MCF 10A (cell line): Measurements from ENCODE around the gene LRFN3. TPM values are rescaled to one million over a fixed set of nuclear protein-coding genes. Genes with fewer than 3 reads are reported as not detected.

ENCODE experiments used
- BruUV-seq: library from RNA; stranded (reverse); fragments of 400-500 nt; replicated peaks from 2 replicates; lab custom pipeline; 2021; lab: Mats Ljungman, UMichigan
- CTCF ChIA-PET: fragments of 300-600 bp; sonication (Branson Sonifier 250); formaldehyde crosslinking; extraction: SDS; loops from one replicate; lab custom pipeline; 2021; ENCODE audit warnings: antibody characterized with exemption, inconsistent platforms; lab: Yijun Ruan, JAX
- POLR2A ChIA-PET: fragments of 300-600, 350-650 bp; sonication (Branson Sonifier 250); formaldehyde crosslinking; extraction: SDS; loops from one replicate; lab custom pipeline; 2020; ENCODE audit warnings: antibody characterized with exemption, inconsistent platforms; lab: Yijun Ruan, JAX
- DNase-seq: peaks from one replicate; pipeline ENCODE4 v3.0.0-alpha.2; 2018; ENCODE audit not compliant: unreplicated experiment
- H3K27ac Mint-ChIP-seq: one replicate; pipeline ENCODE4 v1.8.0; 2022; ENCODE audit warnings: mild to moderate bottlenecking, low read depth, mixed read lengths; ENCODE audit not compliant: unreplicated experiment
- H3K27me3 Mint-ChIP-seq: one replicate; pipeline ENCODE4 v1.8.0; 2022; ENCODE audit warnings: mixed read lengths; ENCODE audit not compliant: insufficient read depth, unreplicated experiment
- H3K36me3 Mint-ChIP-seq: one replicate; pipeline ENCODE4 v1.8.0; 2022; ENCODE audit warnings: mild to moderate bottlenecking, moderate library complexity, mixed read lengths; ENCODE audit not compliant: insufficient read depth, unreplicated experiment
- H3K4me1 Mint-ChIP-seq: one replicate; pipeline ENCODE4 v1.8.0; 2022; ENCODE audit warnings: mixed read lengths; ENCODE audit not compliant: insufficient read depth, unreplicated experiment
- H3K4me3 Mint-ChIP-seq: one replicate; pipeline ENCODE4 v1.8.0; 2022; ENCODE audit warnings: mild to moderate bottlenecking, moderate library complexity, mixed read lengths; ENCODE audit not compliant: unreplicated experiment
- H3K9me3 Mint-ChIP-seq: one replicate; pipeline ENCODE4 v1.8.0; 2022; ENCODE audit warnings: mixed read lengths; ENCODE audit not compliant: unreplicated experiment
- CTCF ChIP-seq: fragments of 200-600 bp; IDR thresholded peaks from one replicate; pipeline ENCODE4 v1.8.0; 2022; ENCODE audit warnings: antibody characterized with exemption, mild to moderate bottlenecking; ENCODE audit not compliant: unreplicated experiment
- intact Hi-C: fragments of 100-400 bp; cut with micrococcal nuclease; formaldehyde crosslinking; loops from 2 replicates; pipeline ENCODE4 v1.14.1; 2022
- total RNA-seq: library from RNA; stranded (reverse); gene quantifications from 2 replicates; pipeline ENCODE4 v1.2.3, GENCODE V29; 2022

Gene LRFN3
- total RNA-seq, 1 experiment from 2014 or later: 7.4 TPM

DNA sequence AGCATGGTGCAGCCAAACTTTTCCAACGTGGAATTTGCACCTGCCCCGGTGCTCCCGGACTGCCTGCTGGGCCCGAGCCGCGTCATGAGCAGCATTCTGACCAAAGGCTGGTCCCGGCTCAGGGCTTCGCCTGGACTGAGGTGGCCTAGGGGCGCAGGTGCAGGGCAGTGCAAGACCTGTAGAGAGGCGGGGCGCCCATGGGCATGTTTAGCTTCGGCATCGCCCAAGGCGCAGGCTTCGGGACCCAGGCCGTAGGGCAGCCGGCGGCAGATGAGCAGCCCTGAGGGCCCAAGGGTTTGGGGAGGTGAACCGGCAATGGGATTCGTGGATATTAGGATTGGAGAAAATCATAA, 23.8 kb downstream of the LRFN3 start:
- CTCF ChIA-PET: no interaction called here
- intact Hi-C loops: no loop called here
- H3K4me1 Mint-ChIP-seq: no peaks in the 10 kb centered on the region
- no peak overlapping the region for H3K4me3 Mint-ChIP-seq
- no peak for TF ChIP-seq CTCF
- peaks cover 34% of the 10 kb centered on the region for H3K27me3 Mint-ChIP-seq
- no TSS peak for BruUV-seq
- H3K36me3 Mint-ChIP-seq: no peaks in the 10 kb centered on the region
- no peak overlapping the region for H3K27ac Mint-ChIP-seq
- H3K9me3 Mint-ChIP-seq: no peaks in the 10 kb centered on the region
- no peak for DNase-seq
- POLR2A ChIA-PET: no interaction called here

DNA sequence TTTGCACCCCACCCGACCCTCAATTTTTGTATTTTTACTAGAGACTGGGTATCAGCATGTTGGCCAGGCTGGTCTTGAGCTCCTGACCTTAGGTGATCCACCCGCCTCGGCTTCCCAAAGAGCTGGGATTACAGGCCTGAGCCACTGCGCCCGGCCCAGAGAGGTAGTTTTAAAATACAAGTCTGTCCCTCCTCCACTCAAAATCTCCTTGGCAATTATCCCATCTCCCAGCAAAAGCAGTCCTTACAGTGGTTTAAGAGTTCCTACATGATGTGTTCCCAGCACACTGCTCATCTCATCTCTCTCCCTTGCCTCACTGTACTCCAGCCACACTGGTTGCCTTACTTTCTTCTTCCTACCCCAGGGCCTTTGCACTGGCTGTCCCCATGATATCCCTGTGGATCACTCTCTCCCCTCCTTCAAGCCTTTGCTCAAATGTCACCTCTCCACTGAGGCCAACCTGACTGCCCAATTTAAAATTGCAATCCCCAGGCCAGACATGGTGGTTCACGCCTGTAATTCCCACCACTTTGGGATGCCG, 24.3 kb downstream of the LRFN3 start:
- H3K27me3 Mint-ChIP-seq: peaks cover 34% of the 10 kb centered on the region
- no TSS peak for BruUV-seq
- H3K4me1 Mint-ChIP-seq: no peaks in the 10 kb centered on the region
- no peak overlapping the region for H3K4me3 Mint-ChIP-seq
- no peak for TF ChIP-seq CTCF
- no peak overlapping the region for H3K27ac Mint-ChIP-seq
- POLR2A ChIA-PET: no interaction called here
- no peaks in the 10 kb centered on the region for H3K36me3 Mint-ChIP-seq
- DNase-seq: no peak
- intact Hi-C loops: no loop called here
- H3K9me3 Mint-ChIP-seq: no peaks in the 10 kb centered on the region
- CTCF ChIA-PET: no interaction called here

DNA sequence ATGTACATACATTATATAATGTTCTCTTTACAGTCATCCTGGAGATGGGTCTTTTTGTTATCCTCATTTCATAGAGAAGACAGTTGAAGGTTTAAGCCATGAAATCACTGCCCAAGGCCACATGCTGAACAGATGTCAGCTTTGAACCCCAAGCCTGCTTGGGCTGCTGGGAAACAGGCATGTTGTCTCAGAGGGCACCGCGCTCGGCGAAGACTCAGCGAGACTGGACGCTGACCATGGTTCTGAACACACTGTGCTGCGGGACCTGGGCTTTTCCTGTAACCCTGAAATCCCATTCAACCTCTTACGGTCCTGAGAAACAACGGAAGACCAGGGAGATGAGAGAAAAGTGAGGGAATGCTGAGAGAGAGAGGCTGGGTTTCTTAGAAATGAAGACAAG, 27.3 kb downstream of the LRFN3 start:
- Mint-ChIP-seq H3K4me1 (no peaks in the 10 kb centered on the region), H3K36me3 (no peaks in the 10 kb centered on the region), H3K4me3 (no peak overlapping the region), H3K9me3 (no peaks in the 10 kb centered on the region), H3K27ac (no peak overlapping the region), H3K27me3 (peaks cover 16% of the 10 kb centered on the region)
- intact Hi-C loops: no loop called here
- DNase-seq: peak; percentile 36
- no peak for TF ChIP-seq CTCF
- CTCF ChIA-PET: no interaction called here
- POLR2A ChIA-PET: interaction anchor here (0.8 kb wide), 1 partner anchor 34 kb away, joined by 5 read pairs; no protein-coding TSS in a partner anchor
- BruUV-seq: no TSS peak

DNA sequence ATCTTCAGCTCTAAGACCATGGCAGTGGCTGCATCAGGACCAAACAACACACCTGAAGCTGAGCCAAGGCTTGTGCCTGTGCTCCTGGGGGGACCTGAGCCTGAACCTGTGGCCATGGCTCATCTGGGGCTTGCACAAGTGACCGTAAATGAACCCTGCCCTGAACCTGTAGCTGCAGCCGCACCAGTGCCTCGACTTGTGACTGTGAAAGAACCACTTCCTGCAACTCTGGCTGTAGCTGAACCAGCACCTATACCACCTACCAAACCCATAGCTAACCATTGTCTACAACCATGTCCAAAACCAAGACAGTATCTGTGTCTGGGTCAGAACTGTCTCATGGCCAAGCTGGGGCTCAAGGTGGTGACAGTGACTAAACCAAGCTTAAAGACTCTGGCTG, 30.6 kb downstream of the LRFN3 start:
- DNase-seq: no peak
- Mint-ChIP-seq H3K27me3 (no peaks in the 10 kb centered on the region), H3K4me3 (no peak overlapping the region), H3K27ac (no peak overlapping the region), H3K4me1 (no peaks in the 10 kb centered on the region), H3K9me3 (no peaks in the 10 kb centered on the region), H3K36me3 (no peaks in the 10 kb centered on the region)
- BruUV-seq: no TSS peak
- no peak for TF ChIP-seq CTCF
- ChIA-PET POLR2A (interaction anchor here (1.0 kb wide), 1 partner anchor 87 kb away, joined by 3 read pairs; no protein-coding TSS in a partner anchor), CTCF (interaction anchor here (0.7 kb wide), 1 partner anchor 64 kb away, joined by 4 read pairs; no protein-coding TSS in a partner anchor)
- intact Hi-C loops: no loop called here
